HL-60/S4 treated with retinoic acid at 250 ng/mL for 4 days and 3 days (cell line): ENCODE data around the gene OR4D9.
"Not testable (repeated sequence)": the region's sequence is repeated elsewhere in the genome, so short reads cannot be mapped to it uniquely, and the experiment has no call there.

Experiments
- in situ Hi-C: fragments of 300-500 bp; cut with MboI; formaldehyde crosslinking; loops from 2 replicates; pipeline ENCODE4 v1.7.0; 2022; ENCODE audit warnings: low sequenced_read_pairs

Gene OR4D9

DNA sequence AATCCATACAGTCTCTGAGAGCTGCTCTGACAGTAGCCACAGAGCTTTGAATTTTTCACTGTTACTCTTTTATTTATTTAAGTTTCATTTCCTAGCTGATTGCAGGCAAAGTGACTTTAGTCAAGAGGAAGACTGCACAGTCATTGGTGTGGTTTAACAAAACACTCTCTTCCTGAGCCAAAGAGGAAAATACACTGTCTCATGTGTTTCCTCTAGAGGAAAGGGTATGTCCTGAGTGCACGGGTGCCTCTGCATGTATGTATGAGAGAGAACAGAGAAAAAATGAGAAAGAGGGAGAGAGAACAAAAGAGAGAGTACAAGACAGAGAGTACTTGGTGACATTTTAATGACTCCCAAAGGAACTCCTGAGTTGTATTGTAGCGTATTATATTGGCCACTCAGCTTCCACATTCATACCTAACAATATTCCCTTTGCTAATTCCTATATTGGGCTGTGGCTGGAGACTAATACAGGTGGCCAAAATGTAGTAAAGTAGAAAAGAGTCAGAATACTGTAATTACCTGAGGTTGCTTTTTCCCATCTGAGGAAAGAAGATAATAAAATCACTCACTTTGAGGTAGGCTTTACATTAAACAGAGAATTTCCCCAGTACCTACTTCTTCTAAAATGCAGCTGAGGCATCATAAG lies at the start of gene OR4D9:
OR4D9 (plus strand) TSS at position 599 of the 649 bp plus-strand sequence. CDS start 3,374 bp downstream, outside the sequence.
- in situ Hi-C loops, result no loop called here

DNA sequence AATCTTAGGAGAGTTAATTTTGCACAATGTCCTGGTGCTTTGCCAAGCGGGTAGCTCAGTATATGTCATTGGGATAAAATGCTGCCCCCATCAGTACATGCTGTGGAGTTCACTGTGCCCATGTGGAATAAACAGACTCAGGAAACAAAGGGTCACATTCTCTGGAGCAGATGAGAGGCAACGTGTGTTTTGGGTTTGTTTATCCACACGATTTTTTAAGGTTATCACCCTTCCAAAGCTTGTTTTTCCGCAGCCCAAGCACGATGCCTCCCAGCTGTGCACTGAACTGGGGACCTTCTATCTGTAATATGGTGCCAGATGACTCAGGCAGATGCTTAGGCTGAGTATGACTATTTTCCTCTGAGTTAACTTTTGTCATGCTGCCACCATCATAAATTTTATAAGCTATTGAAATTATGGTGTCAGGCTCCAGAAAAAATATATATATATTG lies 48.1 kb upstream of the OR4D9 start:
- in situ Hi-C loops, result no loop called here

DNA sequence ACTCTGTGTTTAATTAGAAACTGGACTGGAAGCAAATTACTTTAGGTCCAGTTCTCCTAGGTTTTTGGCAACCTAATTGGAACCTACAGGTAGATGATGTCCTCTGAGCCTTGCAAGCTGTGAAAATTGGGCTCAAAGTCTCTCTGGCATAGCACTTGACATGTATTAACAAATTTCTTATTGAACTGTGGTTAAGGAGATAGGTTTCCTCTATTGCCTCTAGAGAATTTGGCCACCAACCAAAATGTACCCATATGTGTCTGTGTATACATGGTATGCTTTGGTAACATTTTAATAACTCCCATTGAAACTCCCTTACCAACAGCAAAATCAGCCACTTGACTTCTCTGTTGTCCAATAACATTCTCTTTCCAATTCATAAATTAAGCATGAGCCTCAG lies 38.3 kb upstream of the OR4D9 start, which contains the start of gene OR4D10:
OR4D10 (plus strand) TSS at position 301 of the 400 bp plus-strand sequence. CDS start 4,115 bp downstream, outside the sequence.
- in situ Hi-C loops, result no loop called here

DNA sequence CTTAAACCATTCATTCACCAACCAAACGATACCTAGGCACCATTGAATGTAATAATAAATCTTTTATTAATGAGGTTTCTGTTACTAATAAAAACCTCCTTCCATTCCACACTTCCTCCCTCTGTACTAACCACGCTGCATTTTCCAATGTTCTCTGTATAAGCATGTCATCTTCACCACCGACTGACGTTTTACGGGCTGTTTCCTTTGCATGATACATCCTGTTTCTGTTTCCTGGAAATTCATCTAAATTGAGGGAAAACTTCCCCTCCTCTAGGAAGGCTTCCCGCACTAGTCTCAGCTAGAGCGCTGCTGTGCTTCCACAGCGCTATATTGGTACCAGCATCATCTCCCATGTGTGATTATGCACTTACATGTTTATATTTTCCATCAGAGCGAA lies 36.2 kb upstream of the OR4D9 start:
- in situ Hi-C loops, result no loop called here

DNA sequence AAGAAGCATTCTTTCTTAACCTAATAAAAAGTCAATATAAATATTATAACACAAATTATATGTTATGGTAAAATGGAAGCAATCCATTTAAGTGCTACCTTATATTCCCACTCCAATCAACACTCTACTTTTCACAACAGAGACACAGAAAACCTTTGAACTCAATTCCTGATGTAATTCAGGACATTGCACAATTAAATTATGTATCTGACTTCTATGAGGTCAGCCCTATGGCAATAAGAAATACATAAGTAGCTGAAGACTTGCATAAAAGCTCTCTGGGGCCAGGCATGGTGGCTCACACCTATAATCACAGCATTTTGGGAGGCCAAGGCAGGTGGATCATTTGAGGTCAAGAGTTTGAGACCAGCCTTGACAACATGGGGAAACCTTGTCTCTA lies 31.4 kb upstream of the OR4D9 start:
- in situ Hi-C loops, result no loop called here

DNA sequence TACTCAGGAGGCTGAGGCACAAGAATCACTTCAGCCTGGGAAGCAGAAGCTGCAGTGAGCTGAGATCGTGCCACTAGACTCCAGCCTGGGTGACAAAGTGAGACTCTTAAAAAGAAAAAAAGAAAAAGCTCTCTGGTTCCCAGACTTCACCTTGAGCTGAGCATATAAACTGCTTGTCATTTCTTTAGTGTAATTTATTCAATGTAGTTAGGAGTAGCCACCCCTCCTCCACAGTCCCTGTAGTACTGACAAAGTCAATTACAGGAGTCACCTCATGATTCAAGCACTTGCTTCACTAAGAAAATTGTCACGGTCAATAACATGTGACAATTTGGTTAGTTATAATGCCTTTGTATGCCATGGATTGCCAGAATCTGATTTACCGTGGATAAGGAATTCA lies 31.0 kb upstream of the OR4D9 start:
- in situ Hi-C loops, result no loop called here

DNA sequence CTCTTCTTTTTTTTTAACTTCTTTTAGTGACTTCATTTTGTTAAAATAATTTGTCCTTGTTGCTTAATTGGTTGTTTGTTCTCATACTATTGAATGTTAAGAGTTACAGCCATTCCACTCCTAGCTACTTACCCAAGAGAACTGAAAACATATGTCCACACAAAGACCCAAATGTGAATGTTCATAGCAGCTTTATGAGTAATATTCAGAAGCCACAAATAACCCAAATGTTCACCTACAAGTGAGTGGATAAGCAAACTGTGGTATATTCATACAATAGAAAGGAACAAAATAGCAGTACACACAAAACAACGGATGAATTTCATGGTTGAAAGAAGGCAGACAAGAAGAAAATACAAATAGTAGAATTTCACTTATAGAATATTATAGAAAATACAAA lies 9.4 kb upstream of the OR4D9 start:
- in situ Hi-C loops, result no loop called here

DNA sequence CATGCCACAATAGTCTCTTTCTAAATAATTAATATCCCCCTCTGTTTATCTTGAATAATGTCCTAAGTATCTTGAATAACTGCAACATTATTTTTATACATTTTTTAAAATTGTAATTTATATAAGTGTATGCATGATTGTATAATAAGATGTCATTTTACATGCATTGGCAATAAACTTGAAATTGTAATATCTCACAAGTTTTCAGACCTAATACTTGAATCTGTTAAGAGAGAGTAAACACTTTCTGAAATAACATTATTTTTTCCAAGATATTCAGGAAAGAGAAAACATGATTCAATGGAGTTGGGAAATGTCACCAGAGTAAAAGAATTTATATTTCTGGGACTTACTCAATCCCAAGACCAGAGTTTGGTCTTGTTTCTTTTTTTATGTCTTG lies 8.1 kb upstream of the OR4D9 start, which contains the start of gene OR4D11:
OR4D11 (plus strand) TSS at position 301 of the 400 bp plus-strand sequence; CDS start at position 301, 0 bp downstream.
- in situ Hi-C loops, result no loop called here

DNA sequence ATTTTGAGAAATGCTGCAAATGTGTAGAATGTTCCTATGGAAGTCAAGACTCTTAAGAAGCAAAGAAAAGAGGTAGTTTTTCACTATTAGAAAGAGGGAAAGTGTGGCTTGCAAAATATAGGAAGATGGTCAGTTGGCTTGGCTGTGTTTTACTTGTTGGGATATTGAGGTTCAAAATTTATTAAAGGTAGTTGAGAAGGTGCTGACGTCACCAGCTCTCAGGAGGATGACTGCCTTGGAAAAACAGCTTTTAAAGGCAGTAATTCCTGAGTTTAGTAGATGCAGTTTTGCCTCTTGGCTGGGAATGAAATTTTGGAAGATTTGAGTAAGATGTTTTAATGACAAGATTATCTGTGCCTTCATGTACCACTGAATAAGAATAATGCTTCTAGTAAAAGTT lies 336 bp downstream of the OR4D9 start:
- in situ Hi-C loops, result no loop called here

DNA sequence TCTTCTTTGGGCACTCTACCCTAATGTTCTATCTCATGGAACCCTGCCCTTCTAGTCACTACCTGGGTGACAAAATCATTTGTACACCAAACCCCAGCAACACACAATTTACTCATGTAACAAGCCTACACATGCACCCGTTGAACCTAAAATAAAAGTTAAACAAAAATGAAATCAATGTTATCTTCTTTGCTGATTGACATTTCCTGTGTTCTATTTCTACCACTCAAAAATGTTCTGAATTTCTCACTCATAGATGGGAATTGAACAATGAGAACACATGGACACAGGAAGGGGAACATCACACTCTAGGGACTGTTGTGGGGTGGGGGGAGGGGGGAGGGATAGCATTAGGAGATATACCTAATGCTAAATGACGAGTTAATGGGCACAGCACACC lies 8.8 kb downstream of the OR4D9 start:
- in situ Hi-C loops, result not testable (repeated sequence)

DNA sequence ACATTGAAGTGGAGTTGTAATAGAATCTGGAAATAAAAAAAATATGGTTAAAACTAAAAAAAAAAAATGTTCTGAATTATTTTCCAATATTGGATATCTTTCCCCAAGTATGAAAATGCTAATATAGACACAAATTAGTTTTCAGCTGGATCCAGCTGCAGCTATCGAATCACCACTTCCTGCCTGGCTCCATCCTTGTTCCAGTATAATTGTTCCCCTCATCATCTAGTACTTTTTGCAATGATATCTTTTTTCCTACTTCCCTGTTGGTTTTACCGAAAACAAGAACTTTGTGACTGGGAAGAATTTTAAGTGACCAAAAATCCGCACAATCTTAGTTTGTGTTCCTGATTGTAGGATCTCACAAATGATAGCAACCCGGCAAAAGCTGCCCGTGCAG lies 9.4 kb downstream of the OR4D9 start:
- in situ Hi-C loops, result no loop called here

DNA sequence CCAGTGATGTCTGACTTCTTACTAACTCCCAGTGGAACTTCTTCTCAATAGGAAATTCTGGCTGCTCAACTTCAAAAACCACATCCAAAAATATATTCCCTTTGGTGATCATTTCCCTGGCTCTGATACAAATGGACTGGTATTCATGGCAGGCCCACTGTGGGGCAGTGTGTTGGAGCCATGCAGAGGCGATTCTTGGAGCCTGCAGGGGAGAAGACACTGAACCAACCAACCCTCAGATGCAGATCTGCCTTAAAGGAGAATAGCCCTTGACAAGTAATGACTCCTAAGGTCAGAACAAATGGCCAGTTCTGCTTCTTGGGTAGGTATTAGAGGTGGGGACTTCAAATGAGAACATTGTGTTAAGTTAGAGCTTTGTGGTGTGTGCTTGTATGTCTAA lies 12.2 kb downstream of the OR4D9 start:
- in situ Hi-C loops, result no loop called here

DNA sequence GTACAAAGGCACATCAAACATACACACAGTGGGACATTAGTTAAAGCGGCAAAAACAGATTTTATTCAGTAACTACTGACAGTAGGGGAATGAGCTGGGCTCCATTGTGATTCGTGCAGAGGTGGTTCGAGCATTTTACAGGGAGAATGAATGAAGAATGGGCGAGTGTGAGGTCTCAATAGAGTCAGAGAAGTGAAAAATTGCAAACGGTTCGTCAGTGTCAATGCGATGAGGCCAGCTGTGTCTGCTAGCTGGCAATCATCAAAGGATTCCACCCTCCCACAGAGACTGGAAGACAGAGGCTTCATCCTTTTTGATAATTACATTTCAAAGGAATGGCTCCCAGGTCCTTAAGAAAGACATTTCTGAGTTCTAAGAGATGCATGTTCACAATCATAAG lies 17.4 kb downstream of the OR4D9 start:
- in situ Hi-C loops, result no loop called here

DNA sequence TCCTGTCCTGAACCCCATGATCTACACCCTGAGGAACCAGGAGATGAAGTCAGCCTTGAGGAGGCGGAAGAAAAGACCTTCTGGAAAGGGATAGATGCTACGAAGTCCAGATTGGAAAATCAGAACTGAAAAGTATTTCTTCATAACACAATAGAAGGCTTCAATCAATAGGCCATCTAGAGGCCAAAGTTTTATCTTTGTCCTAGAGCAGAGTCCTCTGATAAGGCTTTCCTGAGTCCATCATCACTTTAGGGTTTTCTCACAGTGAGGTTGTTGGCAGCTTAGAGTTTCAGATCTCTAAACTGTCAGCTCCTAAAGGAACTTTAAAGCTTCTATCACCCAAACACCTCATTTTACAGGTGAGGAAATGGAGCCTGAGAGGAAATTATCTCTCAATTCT lies 21.3 kb downstream of the OR4D9 start:
- in situ Hi-C loops, result no loop called here

DNA sequence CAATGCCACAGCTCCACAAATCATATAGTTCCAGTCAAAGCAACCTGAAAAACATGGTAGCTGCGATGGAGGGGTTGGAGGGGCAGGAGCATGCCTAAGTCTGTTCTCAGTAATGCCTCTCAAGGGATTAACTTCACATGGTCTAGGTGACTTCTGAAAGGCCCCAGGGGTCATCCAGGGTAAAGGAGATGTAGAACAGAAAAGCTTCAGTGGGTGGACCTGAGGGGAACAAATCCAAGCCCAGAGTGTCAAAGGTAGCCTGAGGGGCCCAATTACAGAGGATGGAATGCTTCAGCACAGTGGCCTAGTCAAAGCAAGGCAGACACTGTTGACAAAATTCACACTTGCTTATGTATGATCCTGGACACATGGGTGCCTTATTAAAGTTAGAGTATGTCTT lies 23.3 kb downstream of the OR4D9 start:
- in situ Hi-C loops, result no loop called here

DNA sequence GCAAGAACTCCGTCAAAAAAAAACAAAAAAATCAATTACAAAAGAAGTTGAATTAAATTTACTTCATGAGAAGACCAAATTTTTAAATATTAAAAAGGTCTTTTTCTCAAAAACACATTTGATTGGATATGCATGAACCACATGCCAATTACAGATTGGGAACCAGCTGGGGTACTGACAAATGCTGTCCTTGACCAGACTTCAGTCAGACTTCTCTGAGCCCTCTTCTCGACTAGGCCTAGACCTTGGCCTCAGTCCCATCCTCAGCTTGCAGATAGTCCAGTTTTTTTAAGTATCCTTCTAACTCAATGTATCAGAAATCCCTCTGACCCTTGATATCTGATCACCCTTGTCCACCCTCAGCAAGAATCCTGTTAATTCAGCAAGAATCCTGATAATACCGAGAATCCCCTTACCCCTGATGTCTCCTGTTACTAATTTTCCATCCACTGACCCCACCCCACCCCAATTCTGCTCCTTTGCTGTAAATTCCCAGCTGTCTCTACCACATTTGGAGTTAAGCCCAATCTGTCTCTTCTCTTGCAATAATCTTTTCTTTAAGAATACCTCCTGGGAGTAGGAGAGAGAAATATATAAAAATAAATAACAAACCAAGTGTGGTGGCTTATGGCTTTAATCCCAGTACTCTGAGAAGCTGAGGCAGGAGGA lies 30.9 kb downstream of the OR4D9 start:
- in situ Hi-C loops, result no loop called here

DNA sequence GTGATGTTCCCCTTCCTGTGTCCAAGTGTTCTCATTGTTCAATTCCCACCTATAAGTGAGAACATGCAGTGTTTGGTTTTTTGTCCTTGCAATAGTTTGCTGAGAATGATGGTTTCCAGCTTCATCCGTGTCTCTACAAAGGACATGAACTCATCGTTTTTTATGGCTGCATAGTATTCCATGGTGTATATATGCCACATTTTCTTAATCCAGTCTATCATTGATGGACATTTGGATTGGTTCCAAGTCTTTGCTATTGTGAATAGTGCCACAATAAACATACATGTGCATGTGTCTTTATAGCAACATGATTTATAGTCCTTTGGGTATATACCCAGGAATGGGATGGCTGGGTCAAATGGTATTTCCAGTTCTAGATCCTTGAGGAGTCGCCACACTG lies 32.4 kb downstream of the OR4D9 start:
- in situ Hi-C loops, result not testable (repeated sequence)

DNA sequence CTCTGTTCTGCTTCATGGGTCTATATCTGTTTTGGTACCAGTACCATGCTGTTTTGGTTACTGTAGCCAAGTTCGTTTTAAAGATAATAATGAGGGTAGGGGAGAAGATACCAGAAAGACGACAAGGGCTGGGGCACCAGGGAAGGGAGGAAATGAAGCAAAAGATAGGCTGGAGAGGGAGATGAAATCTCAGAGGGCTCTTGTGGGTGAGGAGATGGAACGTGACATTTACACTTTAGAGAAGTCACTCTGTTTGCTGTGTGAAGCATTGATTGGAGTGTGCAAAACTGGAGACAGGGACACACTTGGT lies 33.5 kb downstream of the OR4D9 start:
- in situ Hi-C loops, result no loop called here

DNA sequence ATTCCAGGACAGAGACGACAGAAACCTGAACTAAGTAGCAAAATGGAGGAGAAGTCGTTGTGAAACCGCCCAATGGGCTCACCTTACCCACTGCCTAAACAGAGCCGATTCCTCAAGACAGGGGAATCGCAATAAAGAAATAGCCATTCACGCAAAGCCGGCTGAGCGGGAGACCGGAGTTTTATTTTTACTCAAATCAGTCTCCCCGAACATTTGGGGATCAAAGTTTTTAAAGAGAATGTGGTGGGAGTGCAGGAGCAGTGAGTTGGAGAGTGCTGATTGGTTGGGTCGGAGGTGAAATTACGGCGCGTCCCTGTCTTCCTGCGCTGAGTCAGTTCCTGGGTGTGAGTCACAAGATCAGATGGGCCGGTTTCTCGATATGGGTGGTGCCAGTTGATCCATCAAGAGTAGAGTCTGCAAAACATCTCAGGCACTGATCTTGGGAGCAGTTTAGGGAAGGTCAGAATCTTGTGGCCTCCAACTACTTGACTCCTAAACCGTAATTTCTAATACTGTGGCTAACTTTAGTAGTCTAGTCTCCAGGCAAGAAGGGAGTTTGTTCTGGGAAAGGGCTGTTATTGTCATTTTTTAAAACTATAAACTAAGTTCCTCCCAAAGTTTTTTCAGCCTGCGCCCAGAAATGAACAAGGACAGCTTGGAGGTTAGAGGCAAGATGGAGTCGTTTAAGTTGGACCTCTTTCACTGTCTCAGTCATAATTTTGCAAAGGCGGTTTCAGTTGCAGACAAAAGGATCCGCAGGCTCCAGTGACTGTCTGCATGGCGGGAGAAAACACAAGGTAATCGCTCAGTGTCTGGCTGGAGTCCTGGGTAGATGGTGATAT lies 34.1 kb downstream of the OR4D9 start:
- in situ Hi-C loops, result no loop called here

DNA sequence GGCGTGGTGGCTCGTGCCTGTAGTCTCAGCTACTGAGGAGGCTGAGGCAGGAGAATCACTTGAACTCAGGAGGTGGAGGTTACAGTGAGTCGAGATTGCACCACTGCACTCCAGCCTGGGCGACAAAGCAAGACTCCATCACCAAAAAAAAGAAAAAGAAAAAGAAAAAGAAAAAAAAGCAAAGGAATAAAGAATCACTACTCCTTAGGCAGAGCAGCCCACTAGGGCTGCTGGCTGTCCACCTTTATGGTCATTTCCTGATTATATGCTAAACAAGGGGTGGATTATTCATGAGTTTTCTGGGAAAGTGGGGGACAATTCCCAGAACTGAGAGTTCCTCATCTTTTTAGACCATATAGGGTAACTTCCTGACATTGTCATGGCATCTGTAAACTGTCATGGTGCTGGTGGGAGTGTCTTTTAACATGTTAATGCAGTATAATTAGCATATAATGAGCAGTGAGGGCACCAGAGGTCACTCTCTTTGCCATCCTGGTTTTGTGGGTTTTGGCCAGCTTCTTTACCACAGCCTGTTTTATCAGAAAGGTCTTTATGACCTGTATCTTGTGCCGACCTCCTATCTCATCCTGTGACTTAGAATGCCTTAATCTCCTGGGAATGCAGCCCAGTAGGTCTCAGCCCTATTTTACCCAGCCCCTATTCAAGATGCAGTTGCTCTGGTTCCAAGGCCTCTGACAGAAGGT lies 36.4 kb downstream of the OR4D9 start:
- in situ Hi-C loops, result not testable (repeated sequence)

DNA sequence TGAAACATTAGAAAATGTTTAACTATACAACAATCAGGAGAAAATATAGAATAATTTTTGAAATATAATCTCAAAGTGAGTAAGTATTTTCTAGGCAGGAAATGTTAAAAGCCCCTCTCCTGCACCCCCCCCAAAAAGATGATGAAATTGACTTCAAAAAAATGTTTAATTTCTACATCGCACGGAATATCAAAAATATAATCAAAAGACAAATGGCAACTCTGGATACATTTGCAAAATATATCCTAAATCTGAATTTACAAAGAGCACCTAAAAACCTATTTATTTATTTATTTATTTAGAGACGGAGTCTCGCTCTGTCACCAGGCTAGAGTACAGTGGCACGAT lies 36.9 kb downstream of the OR4D9 start:
- in situ Hi-C loops, result no loop called here
